H1 (cell line): ENCODE data around the gene ARHGEF4. TPM values are rescaled to one million over a fixed set of nuclear protein-coding genes. Genes with fewer than 3 reads are reported as not detected.

Source experiments
- CTCF ChIA-PET: fragments of 300-600 bp; sonication (Branson Sonifier 250); formaldehyde crosslinking; loops from one replicate; lab custom pipeline; 2021; ENCODE audit not compliant: partially characterized antibody; lab: Charles Lee
- POLR2A ChIA-PET: fragments of 300-600 bp; sonication (Branson Sonifier 250); formaldehyde crosslinking; loops from one replicate; lab custom pipeline; 2021; ENCODE audit warnings: inconsistent platforms; ENCODE audit not compliant: partially characterized antibody; lab: Charles Lee
- DNase-seq, 2 experiments: peaks; one replicate each; pipeline versions ENCODE4 v3.0.0 to v3.0.0-alpha.2; 2010 to 2022; ENCODE audit warnings: low spot score in 2 of 2, low read depth in 1 of 2, mixed read lengths in 1 of 2
- FAIRE-seq: peaks from 2 replicates; lab custom pipeline; 2011; peaks lifted over from hg19 to GRCh38; lab: Jason Lieb, UNC
- H2AFZ ChIP-seq: 2 replicates; pipeline ENCODE4 v1.8.1; 2012; ENCODE audit warnings: low read length, inconsistent platforms
- H2AK5ac ChIP-seq: 2 replicates; pipeline ENCODE4 v1.6.1; 2013; ENCODE audit warnings: low read depth, low read length
- H2BK120ac ChIP-seq: replicated peaks from 2 replicates; pipeline ENCODE3; 2013; ENCODE audit warnings: low read depth, low read length, inconsistent platforms
- H2BK12ac ChIP-seq: 2 replicates; pipeline ENCODE4 v1.6.1; 2013; ENCODE audit warnings: low read depth, low read length
- H2BK15ac ChIP-seq: 2 replicates; pipeline ENCODE4 v1.6.1; 2013; ENCODE audit warnings: low read length
- H2BK20ac ChIP-seq: 2 replicates; pipeline ENCODE4 v1.6.1; 2013; ENCODE audit warnings: low read length
- H2BK5ac ChIP-seq: 2 replicates; pipeline ENCODE4 v1.6.1; 2013; ENCODE audit warnings: low read depth, low read length
- H3K14ac ChIP-seq: 2 replicates; pipeline ENCODE4 v1.6.1; 2013; ENCODE audit warnings: inconsistent platforms; ENCODE audit not compliant: insufficient read length
- H3K18ac ChIP-seq: 2 replicates; pipeline ENCODE4 v1.6.1; 2013; ENCODE audit warnings: low read length; ENCODE audit errors: extremely low read depth
- H3K23ac ChIP-seq: 2 replicates; pipeline ENCODE4 v1.6.1; 2013; ENCODE audit warnings: inconsistent platforms; ENCODE audit not compliant: insufficient read length
- H3K23me2 ChIP-seq: 2 replicates; pipeline ENCODE4 v1.6.1; 2013; ENCODE audit warnings: low read depth, low read length
- H3K27ac ChIP-seq: 2 replicates; pipeline ENCODE4 v1.6.1; 2011; ENCODE audit warnings: low read depth, low read length, inconsistent platforms
- H3K27me3 ChIP-seq, 4 experiments: replicated peaks in 1 of 4; 1 replicate in 1 of 4; 2 replicates in 3 of 4; pipeline versions ENCODE4 v1.6.1 to v1.8.1; 2011 to 2013; ENCODE audit warnings: low read length in 3 of 4, mild to moderate bottlenecking in 3 of 4, inconsistent platforms in 2 of 4, mixed read lengths in 2 of 4, moderate library complexity in 1 of 4; ENCODE audit not compliant: control insufficient read depth in 3 of 4, insufficient read depth in 3 of 4; ENCODE audit errors: extremely low read depth in 1 of 4
- H3K36me3 ChIP-seq, 4 experiments: 2 replicates each; pipeline versions ENCODE4 v1.6.1 to v1.8.1; 2011 to 2013; ENCODE audit warnings: mild to moderate bottlenecking in 4 of 4, low read length in 3 of 4, moderate library complexity in 2 of 4, control low read depth in 1 of 4, inconsistent platforms in 1 of 4; ENCODE audit not compliant: insufficient read depth in 4 of 4, control insufficient read depth in 2 of 4
- H3K4ac ChIP-seq: replicated peaks from 2 replicates; pipeline ENCODE3; 2013; ENCODE audit warnings: low read length, low read depth, mixed read lengths, inconsistent platforms; ENCODE audit not compliant: insufficient read length
- H3K4me1 ChIP-seq, 4 experiments: replicated peaks in 1 of 4; 1 replicate in 1 of 4; 2 replicates in 3 of 4; pipeline versions ENCODE4 v1.6.1 to v1.8.1; 2011 to 2013; ENCODE audit warnings: low read length in 3 of 4, inconsistent platforms in 2 of 4, mixed read lengths in 1 of 4; ENCODE audit not compliant: insufficient read depth in 4 of 4, control insufficient read depth in 3 of 4
- H3K4me2 ChIP-seq, 2 experiments: 2 replicates each; pipeline versions ENCODE4 v1.6.1 to v1.8.1; 2011 to 2013; ENCODE audit warnings: low read depth in 2 of 2, low read length in 2 of 2, control low read depth in 1 of 2, inconsistent platforms in 1 of 2, mild to moderate bottlenecking in 1 of 2; ENCODE audit not compliant: insufficient read depth in 1 of 2
- H3K4me3 ChIP-seq, 4 experiments: fragments of 200-600, 300-600 bp in 1 of 4; sonication (generic), shearing (Covaris generic), sonication (Bioruptor Twin) in 1 of 4; 2 replicates each; pipeline versions ENCODE4 v1.5.1 to v1.8.1; 2011 to 2016; ENCODE audit warnings: low read length in 4 of 4, low read depth in 3 of 4, control low read depth in 2 of 4, inconsistent platforms in 2 of 4, mild to moderate bottlenecking in 2 of 4, mixed read lengths in 1 of 4, moderate library complexity in 1 of 4; ENCODE audit not compliant: insufficient read depth in 2 of 4; ENCODE audit errors: extremely low read depth in 1 of 4
- H3K56ac ChIP-seq: replicated peaks from 2 replicates; pipeline ENCODE3; 2013; ENCODE audit warnings: low read depth, mild to moderate bottlenecking, mixed read lengths, low read length, inconsistent platforms; ENCODE audit not compliant: insufficient read length
- H3K79me1 ChIP-seq: 2 replicates; pipeline ENCODE4 v1.6.1; 2013; ENCODE audit warnings: low read depth, low read length, control low read depth
- H3K79me2 ChIP-seq, 2 experiments: 2 replicates each; pipeline versions ENCODE4 v1.6.1 to v1.8.1; 2012 to 2013; ENCODE audit warnings: low read length in 2 of 2, mild to moderate bottlenecking in 2 of 2, inconsistent platforms in 1 of 2; ENCODE audit not compliant: insufficient read depth in 2 of 2, control insufficient read depth in 1 of 2
- H3K9ac ChIP-seq, 4 experiments: replicated peaks in 1 of 4; 1 replicate in 1 of 4; 2 replicates in 3 of 4; pipeline versions ENCODE4 v1.6.1 to v1.8.1; 2011 to 2013; ENCODE audit warnings: low read depth in 3 of 4, low read length in 3 of 4, control low read depth in 2 of 4, mild to moderate bottlenecking in 2 of 4, moderate library complexity in 2 of 4, inconsistent platforms in 1 of 4; ENCODE audit errors: extremely low read depth in 1 of 4
- H3K9me3 ChIP-seq, 2 experiments: 2 replicates each; pipeline versions ENCODE4 v1.6.1 to v1.8.1; 2012 to 2013; ENCODE audit warnings: mild to moderate bottlenecking in 2 of 2, moderate library complexity in 2 of 2, control low read depth in 1 of 2, inconsistent platforms in 1 of 2, low read depth in 1 of 2, low read length in 1 of 2, mixed read lengths in 1 of 2; ENCODE audit not compliant: insufficient read depth in 2 of 2
- H4K20me1 ChIP-seq, 2 experiments: replicated peaks in 1 of 2; 2 replicates each; pipeline versions ENCODE3 to v1.8.1; 2011 to 2013; ENCODE audit warnings: inconsistent platforms in 2 of 2, low read length in 2 of 2, mild to moderate bottlenecking in 1 of 2; ENCODE audit not compliant: insufficient read depth in 2 of 2, control insufficient read depth in 1 of 2
- H4K5ac ChIP-seq: 2 replicates; pipeline ENCODE4 v1.6.1; 2013; ENCODE audit warnings: low read length, low read depth, mixed read lengths, inconsistent platforms; ENCODE audit not compliant: insufficient read length
- H4K8ac ChIP-seq: 2 replicates; pipeline ENCODE4 v1.8.0; 2013; ENCODE audit warnings: mild to moderate bottlenecking, moderate library complexity, low read length, inconsistent platforms; ENCODE audit not compliant: insufficient read depth; ENCODE audit errors: extremely low read depth
- H4K91ac ChIP-seq: replicated peaks from 2 replicates; pipeline ENCODE3; 2013; ENCODE audit warnings: low read length, mixed read lengths, inconsistent platforms; ENCODE audit not compliant: insufficient read length
- CBX8 ChIP-seq: fragments of 300-800, 300-1000 bp; sonication (generic); IDR thresholded peaks from 2 replicates; pipeline ENCODE4 v1.7.1; 2016; ENCODE audit warnings: low read depth, low read length, borderline replicate concordance
- EGR1 ChIP-seq: IDR thresholded peaks from 2 replicates; pipeline ENCODE4 v1.6.1; 2011; ENCODE audit warnings: low read depth, low read length, borderline replicate concordance
- FOSL1 ChIP-seq: IDR thresholded peaks from 2 replicates; pipeline ENCODE4 v1.6.1; 2011; ENCODE audit warnings: mild to moderate bottlenecking, low read depth, low read length, moderate library complexity; ENCODE audit not compliant: insufficient read depth
- HDAC2 ChIP-seq, 2 experiments: fragments of 300-600 bp in 1 of 2; sonication (generic) in 1 of 2; IDR thresholded peaks; 2 replicates each; pipeline ENCODE4 v1.6.1; 2011 to 2012; ENCODE audit warnings: low read depth in 2 of 2, low read length in 2 of 2, mild to moderate bottlenecking in 2 of 2, moderate library complexity in 2 of 2, borderline replicate concordance in 1 of 2, inconsistent platforms in 1 of 2
- HDAC6 ChIP-seq: IDR thresholded peaks from one replicate; pipeline ENCODE4 v1.7.1; 2012; ENCODE audit warnings: low read depth, mild to moderate bottlenecking, inconsistent platforms, low read length, moderate library complexity
- KDM5A ChIP-seq: fragments of 200-600 bp; IDR thresholded peaks from 2 replicates; pipeline ENCODE4 v1.7.1; 2012; ENCODE audit warnings: mild to moderate bottlenecking, low read length, inconsistent platforms, mixed read lengths
- NRF1 ChIP-seq: IDR thresholded peaks from 2 replicates; pipeline ENCODE4 v1.6.1; 2011; ENCODE audit warnings: mild to moderate bottlenecking, low read depth, low read length, improper control_type of control experiment
- POLR2AphosphoS5 ChIP-seq: IDR thresholded peaks from 2 replicates; pipeline ENCODE4 v1.6.1; 2011; ENCODE audit warnings: low read depth, low read length
- RAD21 ChIP-seq, 2 experiments: IDR thresholded peaks in 1 of 2; conservative IDR thresholded peaks in 1 of 2; 2 replicates each; pipeline ENCODE4 v1.6.1; 2011; ENCODE audit warnings: low read depth in 2 of 2, low read length in 2 of 2, improper control_type of control experiment in 1 of 2, inconsistent platforms in 1 of 2, mild to moderate bottlenecking in 1 of 2, moderate library complexity in 1 of 2
- SIRT6 ChIP-seq: IDR thresholded peaks from one replicate; pipeline ENCODE4 v1.7.1; 2012; ENCODE audit warnings: low read length, inconsistent platforms
- SP1 ChIP-seq: IDR thresholded peaks from 2 replicates; pipeline ENCODE4 v1.6.1; 2011; ENCODE audit warnings: low read depth, low read length
- SRF ChIP-seq: IDR thresholded peaks from 2 replicates; pipeline ENCODE4 v1.6.1; 2011; ENCODE audit warnings: mild to moderate bottlenecking, low read depth, low read length, moderate library complexity
- TAF1 ChIP-seq: IDR thresholded peaks from 2 replicates; pipeline ENCODE4 v1.6.1; 2011; ENCODE audit warnings: mild to moderate bottlenecking, low read depth, low read length
- WGBS, 2 experiments: shearing (Covaris generic) in 1 of 2; methylation state at CpG; one replicate each; pipeline versions ENCODE4 v1.1.6 to v1.1.7; 2013 to 2015; ENCODE audit warnings: low lambda C conversion rate in 2 of 2, mixed read lengths in 2 of 2, inconsistent platforms in 1 of 2, low coverage in 1 of 2, missing lambda C conversion rate in 1 of 2; ENCODE audit not compliant: insufficient replicate concordance in 2 of 2, insufficient coverage in 1 of 2, insufficient read length in 1 of 2; ENCODE audit errors: extremely low coverage in 1 of 2, missing lambda C conversion rate in 1 of 2; 5-methylcytosine and 5-hydroxymethylcytosine counted together
- polyA plus RNA-seq, 7 experiments: library from polyadenylated mRNA; depleted of rRNA in 3 of 7; stranded (reverse) in 5 of 7; unstranded in 2 of 7; fragments of >200 nt in 5 of 7; fragments of 200-250 nt in 2 of 7; gene quantifications; 1 replicate in 5 of 7; 2 replicates in 1 of 7; 4 replicates in 1 of 7; pipeline versions ENCODE4 v1.2.1 to v1.2.3, GENCODE V29; 2011 to 2013; ENCODE audit warnings: missing spikeins in 2 of 7, mixed read lengths in 2 of 7
- total RNA-seq: library from RNA; stranded (reverse); fragmentation: NEBNext Ultra II Directional; extraction: Animal tissue kit (Norgen Biotek cat#: 25700); gene quantifications from 2 replicates; pipeline ENCODE4 v1.2.1, GENCODE V29; 2021

Gene ARHGEF4
- total and polyA plus RNA-seq, 2 of the 8 experiments (the other 6 are each of a cell fraction or from before 2014, with no cell fraction given) = 10.6 to 14.6 TPM

- CTCF ChIA-PET = interaction anchor here (0.9 to 1.0 kb wide), 2 partner anchors 34 to 127 kb away, joined by 4 read pairs; no protein-coding TSS in a partner anchor
Observed at GRCh38 chr2:130954873-130955272, 118.2 kb downstream of the ARHGEF4 start.

More at GRCh38 chr2:130954873-130955272, 118.2 kb downstream of the ARHGEF4 start:
- Histone ChIP-seq H3K79me2 (no peaks in the 10 kb centered on the region), H2BK120ac (no peak overlapping the region), H3K9ac (no peak overlapping the region), H2AFZ (no peak overlapping the region), H4K5ac (no peak overlapping the region), H3K4me3 (no peak overlapping the region), H2AK5ac (no peak overlapping the region), H3K23ac (no peak overlapping the region), H3K79me1 (no peaks in the 10 kb centered on the region), H3K36me3 (no peaks in the 10 kb centered on the region), H4K8ac (no peak overlapping the region), H3K56ac (no peak overlapping the region), H3K23me2 (no peaks in the 10 kb centered on the region), H2BK12ac (no peak overlapping the region), H4K91ac (no peak overlapping the region), H4K20me1 (no peaks in the 10 kb centered on the region), H3K27me3 (no peaks in the 10 kb centered on the region), H3K4me1 (no peaks in the 10 kb centered on the region), H3K14ac (no peak overlapping the region), H3K4me2 (no peak overlapping the region), H3K4ac (no peak overlapping the region), H3K18ac (no peak overlapping the region), H2BK15ac (no peak overlapping the region), H3K9me3 (no peaks in the 10 kb centered on the region), H2BK5ac (no peak overlapping the region), H2BK20ac (no peak overlapping the region), H3K27ac (no peak overlapping the region)
- POLR2A ChIA-PET = no interaction called here
- WGBS, 2 experiments = 74% methylated on average over 1 of the region's 1 CpG; no CpG with 5 or more reads in 1 of the 2 experiments
- no peak for FAIRE-seq
- DNase-seq = no peak
- TF ChIP-seq KDM5A (no peak), FOSL1 (no peak), SIRT6 (no peak), SP1 (no peak), CBX8 (no peak), EGR1 (no peak), HDAC6 (no peak), HDAC2 (IDR thresholded peaks at IDR 0.05; ENCODE audit: borderline replicate concordance in 1 of 2, low read depth in 2 of 2, low read length in 2 of 2) (no peak), RAD21 (IDR thresholded peaks at IDR 0.05 in 1 of 2, conservative IDR thresholded peaks at IDR 0.05 in 1 of 2; ENCODE audit: low read depth in 2 of 2, low read length in 2 of 2) (no peak), SRF (no peak), POLR2AphosphoS5 (no peak), TAF1 (no peak), NRF1 (no peak)
